HEK293 (cell line): ENCODE data around the gene THSD7A.

Experiments
- TCF7L2 ChIP-seq: IDR thresholded peaks from 2 replicates; pipeline ENCODE4 v1.6.1; 2011; ENCODE audit warnings: low read depth, mild to moderate bottlenecking, inconsistent platforms, low read length, moderate library complexity, borderline replicate concordance
- ZNF114 ChIP-seq: fragments of 450-650 bp; formaldehyde crosslinking; IDR thresholded peaks from 2 replicates; pipeline ENCODE4 v1.5.0; 2017; ENCODE audit warnings: missing biosample characterization, missing genetic modification characterization
- ZNF24 ChIP-seq: fragments of 450-650 bp; formaldehyde crosslinking; IDR thresholded peaks from 2 replicates; pipeline ENCODE4 v1.5.1; 2016; ENCODE audit warnings: missing biosample characterization, missing genetic modification characterization
- ZNF335 ChIP-seq: fragments of 450-650 bp; formaldehyde crosslinking; conservative IDR thresholded peaks from 2 replicates; pipeline ENCODE4 v1.5.1; 2016; ENCODE audit warnings: missing biosample characterization, missing genetic modification characterization
- ZNF416 ChIP-seq: fragments of 450-650 bp; formaldehyde crosslinking; IDR thresholded peaks from 2 replicates; pipeline ENCODE4 v1.5.1; 2016; ENCODE audit warnings: missing biosample characterization, missing genetic modification characterization
- ZNF529 ChIP-seq: fragments of 450-650 bp; formaldehyde crosslinking; IDR thresholded peaks from 2 replicates; pipeline ENCODE4 v1.5.1; 2017; ENCODE audit warnings: missing genetic modification characterization, missing biosample characterization; ENCODE audit not compliant: insufficient replicate concordance
- ZNF549 ChIP-seq: fragments of 450-650 bp; IDR thresholded peaks from 2 replicates; pipeline ENCODE4 v1.5.1; 2018; ENCODE audit warnings: missing biosample characterization, missing genetic modification characterization, mild to moderate bottlenecking, inconsistent platforms, moderate library complexity
- ZNF571 ChIP-seq: fragments of 450-650 bp; formaldehyde crosslinking; IDR thresholded peaks from 2 replicates; pipeline ENCODE4 v1.5.0; 2017; ENCODE audit warnings: missing biosample characterization, missing genetic modification characterization
- ZNF768 ChIP-seq: fragments of 450-650 bp; formaldehyde crosslinking; IDR thresholded peaks from 2 replicates; pipeline ENCODE4 v1.5.1; 2018; ENCODE audit warnings: missing biosample characterization, mild to moderate bottlenecking, missing genetic modification characterization
- ZSCAN5A ChIP-seq: fragments of 450-650 bp; formaldehyde crosslinking; IDR thresholded peaks from 2 replicates; pipeline ENCODE4 v1.5.1; 2016; ENCODE audit warnings: missing biosample characterization, missing genetic modification characterization
- TF ChIP-seq, protein P1 (sequence below): fragments of 450-650 bp; formaldehyde crosslinking; IDR thresholded peaks from 2 replicates; pipeline ENCODE4 v1.5.0; 2017; ENCODE audit warnings: missing biosample characterization, missing genetic modification characterization, borderline replicate concordance
- TF ChIP-seq, protein P2 (sequence below): fragments of 450-650 bp; formaldehyde crosslinking; IDR thresholded peaks from 2 replicates; pipeline ENCODE4 v1.5.1; 2016; ENCODE audit warnings: missing biosample characterization, missing genetic modification characterization

DNA sequence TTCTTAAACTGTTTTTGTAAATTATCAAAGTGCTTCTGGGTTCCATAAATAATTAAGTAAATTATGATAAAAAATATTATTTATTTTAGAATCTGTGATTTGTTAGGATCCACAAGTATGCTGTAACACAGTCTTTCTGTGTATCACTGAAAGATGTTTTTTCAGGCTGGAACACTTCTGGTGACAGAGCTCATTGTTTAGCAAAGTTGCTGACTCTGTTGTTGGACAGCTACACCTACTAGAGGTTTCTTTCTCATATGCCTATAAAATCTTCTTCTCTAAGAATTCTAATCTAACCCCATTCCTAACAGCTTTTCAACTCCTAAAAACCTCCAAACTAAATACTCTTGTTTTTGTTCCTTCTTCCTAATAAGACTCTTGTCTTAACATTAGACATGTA, 176.8 kb downstream of the THSD7A start:
- TF ChIP-seq, protein P1, sequence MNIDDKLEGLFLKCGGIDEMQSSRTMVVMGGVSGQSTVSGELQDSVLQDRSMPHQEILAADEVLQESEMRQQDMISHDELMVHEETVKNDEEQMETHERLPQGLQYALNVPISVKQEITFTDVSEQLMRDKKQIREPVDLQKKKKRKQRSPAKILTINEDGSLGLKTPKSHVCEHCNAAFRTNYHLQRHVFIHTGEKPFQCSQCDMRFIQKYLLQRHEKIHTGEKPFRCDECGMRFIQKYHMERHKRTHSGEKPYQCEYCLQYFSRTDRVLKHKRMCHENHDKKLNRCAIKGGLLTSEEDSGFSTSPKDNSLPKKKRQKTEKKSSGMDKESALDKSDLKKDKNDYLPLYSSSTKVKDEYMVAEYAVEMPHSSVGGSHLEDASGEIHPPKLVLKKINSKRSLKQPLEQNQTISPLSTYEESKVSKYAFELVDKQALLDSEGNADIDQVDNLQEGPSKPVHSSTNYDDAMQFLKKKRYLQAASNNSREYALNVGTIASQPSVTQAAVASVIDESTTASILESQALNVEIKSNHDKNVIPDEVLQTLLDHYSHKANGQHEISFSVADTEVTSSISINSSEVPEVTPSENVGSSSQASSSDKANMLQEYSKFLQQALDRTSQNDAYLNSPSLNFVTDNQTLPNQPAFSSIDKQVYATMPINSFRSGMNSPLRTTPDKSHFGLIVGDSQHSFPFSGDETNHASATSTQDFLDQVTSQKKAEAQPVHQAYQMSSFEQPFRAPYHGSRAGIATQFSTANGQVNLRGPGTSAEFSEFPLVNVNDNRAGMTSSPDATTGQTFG (tag by site-specific recombination), result no peak
- TF ChIP-seq ZSCAN5A (tag by site-specific recombination), result no peak
- TF ChIP-seq, protein P2, sequence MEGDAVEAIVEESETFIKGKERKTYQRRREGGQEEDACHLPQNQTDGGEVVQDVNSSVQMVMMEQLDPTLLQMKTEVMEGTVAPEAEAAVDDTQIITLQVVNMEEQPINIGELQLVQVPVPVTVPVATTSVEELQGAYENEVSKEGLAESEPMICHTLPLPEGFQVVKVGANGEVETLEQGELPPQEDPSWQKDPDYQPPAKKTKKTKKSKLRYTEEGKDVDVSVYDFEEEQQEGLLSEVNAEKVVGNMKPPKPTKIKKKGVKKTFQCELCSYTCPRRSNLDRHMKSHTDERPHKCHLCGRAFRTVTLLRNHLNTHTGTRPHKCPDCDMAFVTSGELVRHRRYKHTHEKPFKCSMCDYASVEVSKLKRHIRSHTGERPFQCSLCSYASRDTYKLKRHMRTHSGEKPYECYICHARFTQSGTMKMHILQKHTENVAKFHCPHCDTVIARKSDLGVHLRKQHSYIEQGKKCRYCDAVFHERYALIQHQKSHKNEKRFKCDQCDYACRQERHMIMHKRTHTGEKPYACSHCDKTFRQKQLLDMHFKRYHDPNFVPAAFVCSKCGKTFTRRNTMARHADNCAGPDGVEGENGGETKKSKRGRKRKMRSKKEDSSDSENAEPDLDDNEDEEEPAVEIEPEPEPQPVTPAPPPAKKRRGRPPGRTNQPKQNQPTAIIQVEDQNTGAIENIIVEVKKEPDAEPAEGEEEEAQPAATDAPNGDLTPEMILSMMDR (tag by site-specific recombination), result no peak
- TF ChIP-seq ZNF24, result no peak
- no peak for TF ChIP-seq ZNF529 (tag by site-specific recombination)
- no peak for TF ChIP-seq ZNF571 (tag by site-specific recombination)
- no peak for TF ChIP-seq ZNF768 (tag by site-specific recombination)
- TF ChIP-seq ZNF335 (tag by site-specific recombination), result no peak
- TF ChIP-seq TCF7L2, result no peak
- TF ChIP-seq ZNF416 (tag by site-specific recombination), result no peak
- TF ChIP-seq ZNF549, result no peak
- TF ChIP-seq ZNF114 (tag by site-specific recombination), result no peak
